Endothelial cell of umbilical vein (primary cell): ENCODE data around the gene FOXP1.

Experiments used
- EZH2 ChIP-seq: IDR thresholded peaks from 2 replicates; pipeline ENCODE4 v1.6.1; 2012; ENCODE audit warnings: borderline replicate concordance, low read depth, mild to moderate bottlenecking, moderate library complexity, low read length, inconsistent platforms; ENCODE audit not compliant: severe bottlenecking
- POLR2A ChIP-seq: IDR thresholded peaks from 2 replicates; pipeline ENCODE4 v1.6.1; 2012; ENCODE audit warnings: low read depth, mild to moderate bottlenecking, control low read depth, low read length
- POLR2AphosphoS5 ChIP-seq: IDR thresholded peaks from 2 replicates; pipeline ENCODE4 v1.6.1; 2012; ENCODE audit warnings: low read depth, mild to moderate bottlenecking, control low read depth, low read length, moderate library complexity; ENCODE audit not compliant: insufficient read depth
- TF ChIP-seq, protein P1 (sequence below), 2 donors: IDR thresholded peaks; 1 replicate in 1 of 2; 2 replicates in 1 of 2; pipeline ENCODE4 v1.5.1; 2011; ENCODE audit warnings: low read length in 2 of 2, mild to moderate bottlenecking in 2 of 2, moderate library complexity in 2 of 2, control low read depth in 1 of 2, inconsistent platforms in 1 of 2, low read depth in 1 of 2; ENCODE audit not compliant: insufficient read depth in 1 of 2; ENCODE audit errors: extremely low read depth in 1 of 2

DNA sequence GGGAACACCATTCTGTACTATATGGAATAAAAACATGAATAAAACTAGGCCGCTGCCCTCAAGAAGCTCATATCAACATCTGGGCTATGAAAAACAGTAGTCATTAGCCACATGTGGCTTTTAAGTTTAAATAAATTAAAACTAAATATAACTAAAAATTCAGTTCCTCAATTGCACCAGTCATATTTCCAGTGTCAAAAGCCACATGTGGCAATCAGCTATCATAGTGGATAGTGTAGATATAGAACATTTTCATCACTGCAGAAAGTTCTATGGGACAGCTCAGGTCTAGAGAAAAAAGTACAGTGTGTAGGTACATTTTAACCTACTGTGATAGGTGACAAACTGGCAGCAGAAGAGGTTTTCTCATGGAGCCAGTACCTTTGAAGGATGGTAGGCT, 261.4 kb downstream of the FOXP1 start:
- TF ChIP-seq POLR2AphosphoS5 (no peak), EZH2 (no peak), POLR2A (no peak)
- TF ChIP-seq, protein P1, sequence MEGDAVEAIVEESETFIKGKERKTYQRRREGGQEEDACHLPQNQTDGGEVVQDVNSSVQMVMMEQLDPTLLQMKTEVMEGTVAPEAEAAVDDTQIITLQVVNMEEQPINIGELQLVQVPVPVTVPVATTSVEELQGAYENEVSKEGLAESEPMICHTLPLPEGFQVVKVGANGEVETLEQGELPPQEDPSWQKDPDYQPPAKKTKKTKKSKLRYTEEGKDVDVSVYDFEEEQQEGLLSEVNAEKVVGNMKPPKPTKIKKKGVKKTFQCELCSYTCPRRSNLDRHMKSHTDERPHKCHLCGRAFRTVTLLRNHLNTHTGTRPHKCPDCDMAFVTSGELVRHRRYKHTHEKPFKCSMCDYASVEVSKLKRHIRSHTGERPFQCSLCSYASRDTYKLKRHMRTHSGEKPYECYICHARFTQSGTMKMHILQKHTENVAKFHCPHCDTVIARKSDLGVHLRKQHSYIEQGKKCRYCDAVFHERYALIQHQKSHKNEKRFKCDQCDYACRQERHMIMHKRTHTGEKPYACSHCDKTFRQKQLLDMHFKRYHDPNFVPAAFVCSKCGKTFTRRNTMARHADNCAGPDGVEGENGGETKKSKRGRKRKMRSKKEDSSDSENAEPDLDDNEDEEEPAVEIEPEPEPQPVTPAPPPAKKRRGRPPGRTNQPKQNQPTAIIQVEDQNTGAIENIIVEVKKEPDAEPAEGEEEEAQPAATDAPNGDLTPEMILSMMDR (IDR thresholded peaks at IDR 0.05; ENCODE audit: extremely low read depth in 1 of 2, insufficient read depth in 1 of 2, low read depth in 1 of 2, low read length in 2 of 2) = no peak
